ENCODE results near the gene TIMM29. TPM values are rescaled to one million over a fixed set of nuclear protein-coding genes. Genes with fewer than 3 reads are reported as not detected.

The TIMM29 gene
- total and polyA plus RNA-seq, 2 of the 13 experiments (the other 11 are each of a cell fraction or from before 2014, with no cell fraction given), result 7.1 to 33.8 TPM

DNA sequence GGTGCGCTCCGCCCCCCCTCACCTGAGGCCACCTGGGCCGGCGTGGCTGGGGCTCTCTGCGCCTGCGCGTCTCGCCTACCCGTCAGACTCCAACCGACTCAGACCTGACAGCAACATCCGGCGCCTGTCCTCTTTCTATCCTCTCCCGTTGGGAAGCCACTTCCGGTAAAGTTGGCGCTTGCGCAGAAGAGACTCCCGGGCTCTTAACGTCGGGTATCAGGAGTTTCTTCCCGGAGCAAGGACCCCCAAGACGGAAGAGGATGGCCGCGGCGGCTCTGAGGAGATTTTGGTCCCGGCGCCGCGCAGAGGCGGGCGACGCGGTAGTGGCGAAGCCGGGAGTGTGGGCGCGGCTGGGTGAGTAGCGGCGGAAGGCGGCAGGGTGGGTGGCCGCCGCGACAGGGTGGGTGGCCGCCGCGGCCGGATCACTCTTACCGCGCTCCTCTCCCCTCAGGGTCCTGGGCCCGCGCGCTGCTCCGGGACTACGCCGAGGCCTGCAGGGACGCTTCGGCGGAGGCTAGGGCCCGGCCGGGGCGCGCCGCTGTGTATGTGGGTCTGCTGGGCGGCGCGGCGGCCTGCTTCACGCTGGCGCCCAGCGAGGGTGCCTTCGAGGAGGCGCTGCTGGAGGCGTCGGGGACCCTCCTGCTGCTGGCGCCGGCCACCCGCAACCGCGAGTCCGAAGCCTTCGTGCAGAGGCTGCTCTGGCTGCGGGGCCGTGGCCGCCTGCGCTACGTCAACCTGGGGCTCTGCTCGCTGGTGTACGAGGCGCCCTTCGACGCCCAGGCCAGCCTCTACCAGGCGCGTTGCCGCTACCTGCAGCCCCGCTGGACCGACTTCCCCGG is at the start of gene TIMM29, which contains the start of gene YIPF2 (continued):
- TF ChIP-seq, protein P1, sequence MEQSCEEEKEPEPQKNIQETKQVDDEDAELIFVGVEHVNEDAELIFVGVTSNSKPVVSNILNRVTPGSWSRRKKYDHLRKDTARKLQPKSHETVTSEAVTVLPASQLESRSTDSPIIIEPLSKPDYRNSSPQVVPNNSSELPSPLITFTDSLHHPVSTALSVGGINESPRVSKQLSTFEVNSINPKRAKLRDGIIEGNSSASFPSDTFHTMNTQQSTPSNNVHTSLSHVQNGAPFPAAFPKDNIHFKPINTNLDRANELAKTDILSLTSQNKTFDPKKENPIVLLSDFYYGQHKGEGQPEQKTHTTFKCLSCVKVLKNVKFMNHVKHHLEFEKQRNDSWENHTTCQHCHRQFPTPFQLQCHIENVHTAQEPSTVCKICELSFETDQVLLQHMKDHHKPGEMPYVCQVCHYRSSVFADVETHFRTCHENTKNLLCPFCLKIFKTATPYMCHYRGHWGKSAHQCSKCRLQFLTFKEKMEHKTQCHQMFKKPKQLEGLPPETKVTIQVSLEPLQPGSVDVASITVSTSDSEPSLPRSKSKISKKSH (CRISPR knock-in tag; IDR thresholded peaks at IDR 0.05; ENCODE audit: borderline replicate concordance), result peak; percentile 64; the same call in 1 of the 2 replicates
- TF ChIP-seq KIAA2018 (CRISPR knock-in tag; IDR thresholded peaks at IDR 0.05; ENCODE audit: borderline replicate concordance) (no peak), SMYD3 (CRISPR knock-in tag; IDR thresholded peaks at IDR 0.05) (no peak), ZNF549 (CRISPR knock-in tag; IDR thresholded peaks at IDR 0.05) (no peak), ZNF672 (CRISPR knock-in tag; IDR thresholded peaks at IDR 0.05) (no peak), HDAC2 (CRISPR knock-in tag; IDR thresholded peaks at IDR 0.05) (peak; percentile 71; the same call in 1 of the 2 replicates), ZNF558 (CRISPR knock-in tag; IDR thresholded peaks at IDR 0.05; ENCODE audit: borderline replicate concordance) (no peak), ZBTB26 (CRISPR knock-in tag; IDR thresholded peaks at IDR 0.05; ENCODE audit: borderline replicate concordance) (0 out of 2 replicates have a peak, but pooled peaks have one; percentile 39), FOXK1 (CRISPR knock-in tag; IDR thresholded peaks at IDR 0.05; ENCODE audit: borderline replicate concordance, low read depth) (peak; percentile 99), POLR2AphosphoS5 (IDR thresholded peaks at IDR 0.05; ENCODE audit: low read depth, low read length) (peak; percentile 77), SP1 (IDR thresholded peaks at IDR 0.05) (no peak), SP1 (CRISPR knock-in tag; IDR thresholded peaks at IDR 0.05) (peak; percentile 25; the same call in 1 of the 2 replicates), SP5 (CRISPR knock-in tag; IDR thresholded peaks at IDR 0.05; ENCODE audit: borderline replicate concordance, low read depth) (0 out of 2 replicates have a peak, but pooled peaks have one; percentile 9)
- TF ChIP-seq, protein P2, sequence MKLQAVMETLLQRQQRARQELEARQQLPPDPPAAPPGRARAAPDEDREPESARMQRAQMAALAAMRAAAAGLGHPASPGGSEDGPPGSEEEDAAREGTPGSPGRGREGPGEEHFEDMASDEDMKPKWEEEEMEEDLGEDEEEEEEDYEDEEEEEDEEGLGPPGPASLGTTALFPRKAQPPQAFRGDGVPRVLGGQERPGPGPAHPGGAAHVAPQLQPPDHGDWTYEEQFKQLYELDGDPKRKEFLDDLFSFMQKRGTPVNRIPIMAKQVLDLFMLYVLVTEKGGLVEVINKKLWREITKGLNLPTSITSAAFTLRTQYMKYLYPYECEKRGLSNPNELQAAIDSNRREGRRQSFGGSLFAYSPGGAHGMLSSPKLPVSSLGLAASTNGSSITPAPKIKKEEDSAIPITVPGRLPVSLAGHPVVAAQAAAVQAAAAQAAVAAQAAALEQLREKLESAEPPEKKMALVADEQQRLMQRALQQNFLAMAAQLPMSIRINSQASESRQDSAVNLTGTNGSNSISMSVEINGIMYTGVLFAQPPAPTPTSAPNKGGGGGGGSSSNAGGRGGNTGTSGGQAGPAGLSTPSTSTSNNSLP (IDR thresholded peaks at IDR 0.05; ENCODE audit: low read depth, low read length), result no peak

All from HepG2 (cell line).